PC-3 (cell line): ENCODE data around the gene CDKL2.

Experiments
- EZH2 ChIP-seq: fragments of 300-600 bp; sonication (generic); IDR thresholded peaks from one replicate; pipeline ENCODE4 v1.6.1; 2017; ENCODE audit warnings: antibody characterized with exemption, mild to moderate bottlenecking, low read length; ENCODE audit not compliant: unreplicated experiment
- TF ChIP-seq, protein P1 (sequence below): fragments of 300-600 bp; sonication (generic); conservative IDR thresholded peaks from 2 replicates; pipeline ENCODE4 v1.5.1; 2017; ENCODE audit warnings: antibody characterized with exemption, low read depth, mild to moderate bottlenecking, low read length

DNA sequence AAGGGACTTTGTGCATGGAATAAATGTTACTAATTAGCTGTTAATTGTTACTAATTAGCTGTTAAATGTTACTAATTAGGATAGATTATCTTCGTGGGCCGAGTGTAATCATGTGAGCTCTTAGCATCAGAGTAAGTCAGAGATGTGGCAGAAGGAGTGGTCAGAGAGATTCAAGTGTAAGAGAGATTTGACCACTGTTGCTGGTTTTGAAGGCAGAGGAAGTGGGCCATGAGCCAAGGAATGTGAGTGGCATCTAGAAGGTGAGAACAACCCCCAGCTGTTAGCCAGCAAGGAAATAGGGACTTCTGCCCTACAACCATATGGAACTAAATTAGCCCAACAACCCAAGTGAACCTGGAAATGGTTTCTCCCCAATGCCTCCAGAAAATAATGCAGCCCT lies 46.3 kb downstream of the CDKL2 start:
- TF ChIP-seq, protein P1, sequence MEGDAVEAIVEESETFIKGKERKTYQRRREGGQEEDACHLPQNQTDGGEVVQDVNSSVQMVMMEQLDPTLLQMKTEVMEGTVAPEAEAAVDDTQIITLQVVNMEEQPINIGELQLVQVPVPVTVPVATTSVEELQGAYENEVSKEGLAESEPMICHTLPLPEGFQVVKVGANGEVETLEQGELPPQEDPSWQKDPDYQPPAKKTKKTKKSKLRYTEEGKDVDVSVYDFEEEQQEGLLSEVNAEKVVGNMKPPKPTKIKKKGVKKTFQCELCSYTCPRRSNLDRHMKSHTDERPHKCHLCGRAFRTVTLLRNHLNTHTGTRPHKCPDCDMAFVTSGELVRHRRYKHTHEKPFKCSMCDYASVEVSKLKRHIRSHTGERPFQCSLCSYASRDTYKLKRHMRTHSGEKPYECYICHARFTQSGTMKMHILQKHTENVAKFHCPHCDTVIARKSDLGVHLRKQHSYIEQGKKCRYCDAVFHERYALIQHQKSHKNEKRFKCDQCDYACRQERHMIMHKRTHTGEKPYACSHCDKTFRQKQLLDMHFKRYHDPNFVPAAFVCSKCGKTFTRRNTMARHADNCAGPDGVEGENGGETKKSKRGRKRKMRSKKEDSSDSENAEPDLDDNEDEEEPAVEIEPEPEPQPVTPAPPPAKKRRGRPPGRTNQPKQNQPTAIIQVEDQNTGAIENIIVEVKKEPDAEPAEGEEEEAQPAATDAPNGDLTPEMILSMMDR, result no peak
- TF ChIP-seq EZH2, result no peak
